HepG2 (cell line): ENCODE results near the gene TPX2. TPM values are rescaled to one million over a fixed set of nuclear protein-coding genes. Genes with fewer than 3 reads are reported as not detected.

Experiments used
- CEBPG ChIP-seq: IDR thresholded peaks from 2 replicates; pipeline ENCODE4 v1.6.1; 2016
- HOXA3 ChIP-seq: sonication (generic); formaldehyde crosslinking; IDR thresholded peaks from 2 replicates; pipeline ENCODE4 v1.5.0; 2020; ENCODE audit warnings: missing genetic modification reagents
- KLF15 ChIP-seq: sonication (generic); formaldehyde crosslinking; IDR thresholded peaks from 2 replicates; pipeline ENCODE4 v1.8.1; 2023; ENCODE audit warnings: borderline replicate concordance, mild to moderate bottlenecking, inconsistent platforms, missing genetic modification reagents, mixed read lengths
- MEF2D ChIP-seq: sonication (generic); formaldehyde crosslinking; IDR thresholded peaks from 2 replicates; pipeline ENCODE4 v1.5.1; 2020; ENCODE audit warnings: mild to moderate bottlenecking, missing genetic modification reagents
- MIER3 ChIP-seq: IDR thresholded peaks from 2 replicates; pipeline ENCODE4 v1.6.1; 2016; ENCODE audit warnings: missing compliant biosample characterization, borderline replicate concordance
- MYNN ChIP-seq: sonication (generic); formaldehyde crosslinking; IDR thresholded peaks from 2 replicates; pipeline ENCODE4 v1.4.0; 2020; ENCODE audit warnings: mild to moderate bottlenecking, low read depth, missing genetic modification reagents
- NR2F6 ChIP-seq, 2 experiments: IDR thresholded peaks; 2 replicates each; pipeline ENCODE4 v1.6.1; 2016; ENCODE audit warnings: antibody characterized with exemption in 1 of 2, mild to moderate bottlenecking in 1 of 2
- PRDM10 ChIP-seq: sonication (generic); formaldehyde crosslinking; IDR thresholded peaks from 2 replicates; pipeline ENCODE4 v1.4.0; 2020; ENCODE audit warnings: low read depth, missing genetic modification reagents
- SMAD1 ChIP-seq: sonication (generic); formaldehyde crosslinking; IDR thresholded peaks from 2 replicates; pipeline ENCODE4 v1.4.0; 2020; ENCODE audit warnings: missing genetic modification reagents, low read depth, mild to moderate bottlenecking, borderline replicate concordance
- TIGD3 ChIP-seq: sonication (generic); formaldehyde crosslinking; IDR thresholded peaks from 2 replicates; pipeline ENCODE4 v1.5.1; 2020; ENCODE audit warnings: mild to moderate bottlenecking, missing genetic modification reagents, borderline replicate concordance
- ZBTB37 ChIP-seq: sonication (generic); formaldehyde crosslinking; IDR thresholded peaks from 2 replicates; pipeline ENCODE4 v1.4.0; 2020; ENCODE audit warnings: mild to moderate bottlenecking, missing genetic modification reagents
- ZFP82 ChIP-seq: sonication (generic); formaldehyde crosslinking; IDR thresholded peaks from 2 replicates; pipeline ENCODE4 v1.5.1; 2020; ENCODE audit warnings: mild to moderate bottlenecking, missing genetic modification reagents, borderline replicate concordance
- ZFP90 ChIP-seq: sonication (generic); formaldehyde crosslinking; IDR thresholded peaks from 2 replicates; pipeline ENCODE4 v1.8.0; 2022; ENCODE audit warnings: missing genetic modification reagents, mild to moderate bottlenecking, inconsistent platforms, borderline replicate concordance
- ZKSCAN5 ChIP-seq: sonication (generic); formaldehyde crosslinking; IDR thresholded peaks from 2 replicates; pipeline ENCODE4 v1.5.1; 2020; ENCODE audit warnings: mild to moderate bottlenecking, missing genetic modification reagents
- ZNF136 ChIP-seq: sonication (generic); formaldehyde crosslinking; IDR thresholded peaks from 2 replicates; pipeline ENCODE4 v1.8.1; 2022; ENCODE audit warnings: low read depth, mild to moderate bottlenecking, moderate library complexity, missing genetic modification reagents
- ZNF234 ChIP-seq: sonication (generic); formaldehyde crosslinking; conservative IDR thresholded peaks from 2 replicates; pipeline ENCODE4 v1.5.1; 2020; ENCODE audit warnings: mild to moderate bottlenecking, missing genetic modification reagents
- ZNF350 ChIP-seq: sonication (generic); formaldehyde crosslinking; IDR thresholded peaks from 2 replicates; pipeline ENCODE4 v1.4.0; 2020; ENCODE audit warnings: mild to moderate bottlenecking, low read depth, missing genetic modification reagents, borderline replicate concordance
- ZNF563 ChIP-seq: sonication (generic); formaldehyde crosslinking; IDR thresholded peaks from 2 replicates; pipeline ENCODE4 v1.8.0; 2022; ENCODE audit warnings: mild to moderate bottlenecking, moderate library complexity, missing genetic modification reagents
- ZNF772 ChIP-seq: sonication (generic); formaldehyde crosslinking; IDR thresholded peaks from 2 replicates; pipeline ENCODE4 v1.5.0; 2020; ENCODE audit warnings: mild to moderate bottlenecking, missing genetic modification reagents
- ZSCAN12 ChIP-seq: sonication (generic); formaldehyde crosslinking; IDR thresholded peaks from 2 replicates; pipeline ENCODE4 v1.9.0; 2021; ENCODE audit warnings: mild to moderate bottlenecking, missing genetic modification reagents
- polyA plus RNA-seq, 8 experiments: library from polyadenylated mRNA; depleted of rRNA in 3 of 8; stranded (reverse) in 7 of 8; unstranded in 1 of 8; fragments of >200 nt; fragmentation: Illumina TruSeq in 4 of 8; extraction: Trizol in 4 of 8; gene quantifications; 2 replicates each; pipeline versions ENCODE4 v1.2.1 to v1.2.3, GENCODE V29; 2011 to 2016; ENCODE audit warnings: low read depth in 4 of 8, missing spikeins in 1 of 8, mixed read lengths in 1 of 8; ENCODE audit not compliant: insufficient read depth in 1 of 8
- total RNA-seq, 5 experiments: library from RNA; depleted of rRNA; stranded (reverse); fragments of >200 nt; fragmentation: Illumina TruSeq; extraction: Trizol; gene quantifications; 2 replicates each; pipeline ENCODE4 v1.2.3, GENCODE V29; 2016; ENCODE audit warnings: low read depth in 1 of 5
- TF ChIP-seq, protein P1 (sequence below): sonication (generic); formaldehyde crosslinking; IDR thresholded peaks from 2 replicates; pipeline ENCODE4 v1.4.0; 2020; ENCODE audit warnings: missing genetic modification reagents
- TF ChIP-seq, protein P2 (sequence below): sonication (generic); formaldehyde crosslinking; IDR thresholded peaks from 2 replicates; pipeline ENCODE4 v1.5.0; 2020; ENCODE audit warnings: missing genetic modification reagents, mild to moderate bottlenecking, borderline replicate concordance

Gene TPX2
- total and polyA plus RNA-seq, 2 of the 13 experiments (the other 11 are each of a cell fraction or from before 2014, with no cell fraction given), result 34.3 to 124 TPM

GRCh38 chr20:31740208-31740607, 1.1 kb downstream of the TPX2 start (continued):
- 0 out of 2 replicates have a peak, but pooled peaks have one; percentile 31 for TF ChIP-seq ZBTB37 (CRISPR knock-in tag)
- TF ChIP-seq ZFP82 (CRISPR knock-in tag), result no peak
- TF ChIP-seq ZKSCAN5 (CRISPR knock-in tag), result no peak
- no peak for TF ChIP-seq ZNF772 (CRISPR knock-in tag)
- TF ChIP-seq, protein P1, sequence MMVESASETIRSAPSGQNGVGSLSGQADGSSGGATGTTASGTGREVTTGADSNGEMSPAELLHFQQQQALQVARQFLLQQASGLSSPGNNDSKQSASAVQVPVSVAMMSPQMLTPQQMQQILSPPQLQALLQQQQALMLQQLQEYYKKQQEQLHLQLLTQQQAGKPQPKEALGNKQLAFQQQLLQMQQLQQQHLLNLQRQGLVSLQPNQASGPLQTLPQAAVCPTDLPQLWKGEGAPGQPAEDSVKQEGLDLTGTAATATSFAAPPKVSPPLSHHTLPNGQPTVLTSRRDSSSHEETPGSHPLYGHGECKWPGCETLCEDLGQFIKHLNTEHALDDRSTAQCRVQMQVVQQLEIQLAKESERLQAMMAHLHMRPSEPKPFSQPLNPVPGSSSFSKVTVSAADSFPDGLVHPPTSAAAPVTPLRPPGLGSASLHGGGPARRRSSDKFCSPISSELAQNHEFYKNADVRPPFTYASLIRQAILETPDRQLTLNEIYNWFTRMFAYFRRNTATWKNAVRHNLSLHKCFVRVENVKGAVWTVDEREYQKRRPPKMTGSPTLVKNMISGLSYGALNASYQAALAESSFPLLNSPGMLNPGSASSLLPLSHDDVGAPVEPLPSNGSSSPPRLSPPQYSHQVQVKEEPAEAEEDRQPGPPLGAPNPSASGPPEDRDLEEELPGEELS (CRISPR knock-in tag), result no peak
- TF ChIP-seq TIGD3 (CRISPR knock-in tag), result 0 out of 2 replicates have a peak, but pooled peaks have one; percentile 72
- no peak for TF ChIP-seq ZFP90 (CRISPR knock-in tag)
- no peak for TF ChIP-seq MYNN (CRISPR knock-in tag)
- peak; percentile 32; the same call in 1 of the 2 replicates for TF ChIP-seq HOXA3
- no peak for TF ChIP-seq ZNF234
- no peak for TF ChIP-seq ZNF563 (CRISPR knock-in tag)
- TF ChIP-seq NR2F6 (IDR thresholded peaks at IDR 0.05), result no peak
- 0 out of 2 replicates have a peak, but pooled peaks have one; percentile 5 for TF ChIP-seq NR2F6 (CRISPR knock-in tag; IDR thresholded peaks at IDR 0.05)
- no peak for TF ChIP-seq ZNF350
- TF ChIP-seq, protein P2, sequence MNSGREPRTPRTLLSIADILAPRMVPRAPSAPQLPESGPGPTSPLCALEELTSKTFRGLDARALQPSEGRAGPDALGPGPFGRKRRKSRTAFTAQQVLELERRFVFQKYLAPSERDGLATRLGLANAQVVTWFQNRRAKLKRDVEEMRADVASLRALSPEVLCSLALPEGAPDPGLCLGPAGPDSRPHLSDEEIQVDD (CRISPR knock-in tag), result no peak
- peak; percentile 24; the same call in 1 of the 2 replicates for TF ChIP-seq CEBPG (CRISPR knock-in tag)
- TF ChIP-seq PRDM10, result no peak
- TF ChIP-seq ZNF136 (CRISPR knock-in tag), result 0 out of 2 replicates have a peak, but pooled peaks have one; percentile 53
- TF ChIP-seq SMAD1 (CRISPR knock-in tag), result no peak
- TF ChIP-seq ZSCAN12, result no peak
- no peak for TF ChIP-seq KLF15 (CRISPR knock-in tag)
- TF ChIP-seq MIER3 (CRISPR knock-in tag), result no peak
- no peak for TF ChIP-seq MEF2D
